GM21576 (cell line): ENCODE data around the gene MACROD1.

Experiments
- ATAC-seq: cut with Tn5 transposase; IDR thresholded peaks from one replicate; pipeline ENCODE4 v1.9.1; 2021; ENCODE audit warnings: mild to moderate bottlenecking, moderate library complexity; ENCODE audit not compliant: unreplicated experiment

Gene MACROD1

GRCh38 chr11:64152841-64153691 is 12.8 kb downstream of the MACROD1 start:
- ATAC-seq = peak; percentile 67

GRCh38 chr11:64151337-64151736 is 14.6 kb downstream of the MACROD1 start:
- ATAC-seq = no peak

- ATAC-seq = no peak
Measured at GRCh38 chr11:64150481-64151239, 15.3 kb downstream of the MACROD1 start.

- no peak for ATAC-seq
Measured at GRCh38 chr11:64150051-64150450, 15.9 kb downstream of the MACROD1 start.

- ATAC-seq = no peak
Measured at GRCh38 chr11:64148917-64149617, 16.8 kb downstream of the MACROD1 start.

- no peak for ATAC-seq
Measured at GRCh38 chr11:64148226-64148916, 17.5 kb downstream of the MACROD1 start.

GRCh38 chr11:64146036-64146955 is 19.6 kb downstream of the MACROD1 start:
- no peak for ATAC-seq

- no peak for ATAC-seq
Measured at GRCh38 chr11:64144587-64145472, 21.1 kb downstream of the MACROD1 start.

GRCh38 chr11:64141081-64141783 is 24.7 kb downstream of the MACROD1 start:
- no peak for ATAC-seq

GRCh38 chr11:64140082-64140481 is 25.8 kb downstream of the MACROD1 start:
- no peak for ATAC-seq

GRCh38 chr11:64139049-64139448 is 26.9 kb downstream of the MACROD1 start:
- ATAC-seq = no peak

- ATAC-seq = no peak
Measured at GRCh38 chr11:64138398-64138797, 27.5 kb downstream of the MACROD1 start.

GRCh38 chr11:64136765-64137441 is 29.0 kb downstream of the MACROD1 start:
- ATAC-seq = no peak

GRCh38 chr11:64135711-64136110 is 30.2 kb downstream of the MACROD1 start:
- no peak for ATAC-seq

- no peak for ATAC-seq
Measured at GRCh38 chr11:64134963-64135362, 30.9 kb downstream of the MACROD1 start.

GRCh38 chr11:64132982-64133705 is 32.8 kb downstream of the MACROD1 start:
- ATAC-seq = no peak

- ATAC-seq = no peak
Measured at GRCh38 chr11:64132191-64132771, 33.6 kb downstream of the MACROD1 start.
